Measurements from ENCODE around the gene ZNF112.
"Not testable (repeated sequence)": the region's sequence is repeated elsewhere in the genome, so short reads cannot be mapped to it uniquely, and the experiment has no call there.

Gene ZNF112

GRCh38 chr19:44341794-44342193, 14.7 kb downstream of the ZNF112 start:
- no peak for TF ChIP-seq SNAI2 (CRISPR knock-in tag; IDR thresholded peaks at IDR 0.05)
- TF ChIP-seq PPARA (CRISPR knock-in tag; IDR thresholded peaks at IDR 0.05; ENCODE audit: borderline replicate concordance) = no peak
- no peak for TF ChIP-seq ZNF70 (CRISPR knock-in tag; IDR thresholded peaks at IDR 0.05)
- TF ChIP-seq RARB (CRISPR knock-in tag; IDR thresholded peaks at IDR 0.05) = no peak
- TF ChIP-seq ZC3H10 (CRISPR knock-in tag; IDR thresholded peaks at IDR 0.05) = no peak
- no peak for TF ChIP-seq ZNF565 (CRISPR knock-in tag; conservative IDR thresholded peaks at IDR 0.05; ENCODE audit: low read depth)
- no peak for TF ChIP-seq BACH2 (CRISPR knock-in tag; IDR thresholded peaks at IDR 0.05; ENCODE audit: borderline replicate concordance)
- no peak for TF ChIP-seq TCF4 (CRISPR knock-in tag; IDR thresholded peaks at IDR 0.05; ENCODE audit: borderline replicate concordance)
- no peak for TF ChIP-seq GLIS3 (CRISPR knock-in tag; IDR thresholded peaks at IDR 0.05)
- TF ChIP-seq PATZ1 (CRISPR knock-in tag; IDR thresholded peaks at IDR 0.05; ENCODE audit: borderline replicate concordance) = no peak
- no peak for TF ChIP-seq OSR1 (CRISPR knock-in tag; IDR thresholded peaks at IDR 0.05)
- no peak for ATAC-seq

- ATAC-seq = not testable (repeated sequence)
These were observed 21.8 kb downstream of the ZNF112 start for GRCh38 chr19:44334639-44335038.

GRCh38 chr19:44332145-44332544, 24.3 kb downstream of the ZNF112 start:
- no peak for ATAC-seq
- no peak for TF ChIP-seq ZNF565 (CRISPR knock-in tag; conservative IDR thresholded peaks at IDR 0.05; ENCODE audit: low read depth)
- TF ChIP-seq, protein P1, sequence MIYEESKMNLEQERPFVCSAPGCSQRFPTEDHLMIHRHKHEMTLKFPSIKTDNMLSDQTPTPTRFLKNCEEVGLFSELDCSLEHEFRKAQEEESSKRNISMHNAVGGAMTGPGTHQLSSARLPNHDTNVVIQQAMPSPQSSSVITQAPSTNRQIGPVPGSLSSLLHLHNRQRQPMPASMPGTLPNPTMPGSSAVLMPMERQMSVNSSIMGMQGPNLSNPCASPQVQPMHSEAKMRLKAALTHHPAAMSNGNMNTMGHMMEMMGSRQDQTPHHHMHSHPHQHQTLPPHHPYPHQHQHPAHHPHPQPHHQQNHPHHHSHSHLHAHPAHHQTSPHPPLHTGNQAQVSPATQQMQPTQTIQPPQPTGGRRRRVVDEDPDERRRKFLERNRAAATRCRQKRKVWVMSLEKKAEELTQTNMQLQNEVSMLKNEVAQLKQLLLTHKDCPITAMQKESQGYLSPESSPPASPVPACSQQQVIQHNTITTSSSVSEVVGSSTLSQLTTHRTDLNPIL (CRISPR knock-in tag; IDR thresholded peaks at IDR 0.05; ENCODE audit: low read depth) = no peak
- TF ChIP-seq TCF4 (CRISPR knock-in tag; IDR thresholded peaks at IDR 0.05; ENCODE audit: borderline replicate concordance) = no peak
- no peak for TF ChIP-seq TOX (CRISPR knock-in tag; IDR thresholded peaks at IDR 0.05; ENCODE audit: borderline replicate concordance)
- TF ChIP-seq ISL1 (CRISPR knock-in tag; IDR thresholded peaks at IDR 0.05) = no peak
- no peak for TF ChIP-seq POU6F1 (CRISPR knock-in tag; IDR thresholded peaks at IDR 0.05; ENCODE audit: borderline replicate concordance, low read depth)
- no peak for TF ChIP-seq TSHZ2 (CRISPR knock-in tag; IDR thresholded peaks at IDR 0.05)
- TF ChIP-seq GLIS3 (CRISPR knock-in tag; IDR thresholded peaks at IDR 0.05) = no peak
- TF ChIP-seq ZFP30 (CRISPR knock-in tag; IDR thresholded peaks at IDR 0.05) = no peak
- TF ChIP-seq SNAI2 (CRISPR knock-in tag; IDR thresholded peaks at IDR 0.05) = no peak

DNA sequence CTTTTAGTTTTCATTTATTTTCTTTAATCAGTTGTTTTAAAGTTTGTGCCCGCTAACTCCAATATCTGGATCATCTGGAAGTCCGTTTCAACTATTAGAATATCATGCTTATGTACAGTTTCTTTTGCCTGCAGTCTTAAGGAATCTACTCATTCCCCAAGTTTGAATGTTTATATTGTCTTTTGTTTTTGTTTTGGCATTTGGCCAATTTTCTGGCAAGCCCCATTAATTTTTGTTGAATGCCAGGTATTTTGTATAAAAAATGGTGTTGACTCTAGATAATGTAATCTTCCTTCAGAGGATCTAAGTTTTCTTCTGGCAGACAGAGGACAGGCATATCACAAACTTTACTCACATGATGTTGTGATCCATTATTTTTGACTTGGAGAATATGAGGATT, 40.6 kb downstream of the ZNF112 start:
- no peak for TF ChIP-seq ZFP30 (CRISPR knock-in tag; IDR thresholded peaks at IDR 0.05)
- no peak for TF ChIP-seq GLIS3 (CRISPR knock-in tag; IDR thresholded peaks at IDR 0.05)
- no peak for TF ChIP-seq ZNF565 (CRISPR knock-in tag; conservative IDR thresholded peaks at IDR 0.05; ENCODE audit: low read depth)
- TF ChIP-seq PATZ1 (CRISPR knock-in tag; IDR thresholded peaks at IDR 0.05; ENCODE audit: borderline replicate concordance) = no peak
- no peak for TF ChIP-seq SNAI2 (CRISPR knock-in tag; IDR thresholded peaks at IDR 0.05)
- no peak for TF ChIP-seq TOX (CRISPR knock-in tag; IDR thresholded peaks at IDR 0.05; ENCODE audit: borderline replicate concordance)
- TF ChIP-seq PPARA (CRISPR knock-in tag; IDR thresholded peaks at IDR 0.05; ENCODE audit: borderline replicate concordance) = no peak
- no peak for ATAC-seq
